Measurements from ENCODE around the gene FZD4.

GRCh38 chr11:86896441-86896841 is 58.8 kb downstream of the FZD4 start:
- TF ChIP-seq CTCF (IDR thresholded peaks at IDR 0.05; ENCODE audit: insufficient read depth, low read depth, low read length) (no peak), EZH2 (IDR thresholded peaks at IDR 0.05; ENCODE audit: insufficient read depth, low read length) (no peak)
